H9 (cell line): Measurements from ENCODE around the gene C1orf52. TPM values are rescaled to one million over a fixed set of nuclear protein-coding genes. Genes with fewer than 3 reads are reported as not detected.

Experiments
- DNase-seq: peaks from one replicate; pipeline ENCODE4 v3.0.0-alpha.2; 2017
- H2AFZ ChIP-seq: one replicate; pipeline ENCODE4 v1.6.1; 2013; ENCODE audit warnings: mild to moderate bottlenecking, low read length, control low read depth, moderate library complexity
- H2AK5ac ChIP-seq: 2 replicates; pipeline ENCODE4 v1.6.1; 2013; ENCODE audit warnings: low read length, control low read depth, mixed read lengths; ENCODE audit not compliant: insufficient read length
- H2BK120ac ChIP-seq: one replicate; pipeline ENCODE4 v1.6.1; 2013; ENCODE audit warnings: low read depth, mild to moderate bottlenecking, low read length, control low read depth, inconsistent platforms; ENCODE audit not compliant: poor library complexity, severe bottlenecking
- H2BK12ac ChIP-seq: 2 replicates; pipeline ENCODE4 v1.6.1; 2013; ENCODE audit warnings: low read length, control low read depth, mixed read lengths, low read depth; ENCODE audit not compliant: insufficient read length
- H2BK15ac ChIP-seq: 2 replicates; pipeline ENCODE4 v1.6.1; 2013; ENCODE audit warnings: low read depth, low read length, control low read depth
- H2BK20ac ChIP-seq: one replicate; pipeline ENCODE4 v1.6.1; 2013; ENCODE audit warnings: low read depth, mild to moderate bottlenecking, low read length, control low read depth, inconsistent platforms; ENCODE audit not compliant: poor library complexity, severe bottlenecking
- H2BK5ac ChIP-seq: 2 replicates; pipeline ENCODE4 v1.6.1; 2013; ENCODE audit warnings: low read length, control low read depth, mixed read lengths; ENCODE audit not compliant: insufficient read length
- H3K14ac ChIP-seq: 2 replicates; pipeline ENCODE4 v1.6.1; 2013; ENCODE audit warnings: low read length, control low read depth; ENCODE audit not compliant: insufficient read depth
- H3K18ac ChIP-seq: 2 replicates; pipeline ENCODE4 v1.6.1; 2013; ENCODE audit warnings: low read depth, mild to moderate bottlenecking, mixed read lengths, low read length, control low read depth; ENCODE audit not compliant: insufficient read length
- H3K23ac ChIP-seq: 2 replicates; pipeline ENCODE4 v1.6.1; 2013; ENCODE audit warnings: low read length, control low read depth, mixed read lengths, low read depth; ENCODE audit not compliant: insufficient read length
- H3K23me2 ChIP-seq: 2 replicates; pipeline ENCODE4 v1.6.1; 2013; ENCODE audit warnings: low read depth, mild to moderate bottlenecking, mixed read lengths, low read length, control low read depth; ENCODE audit not compliant: insufficient read length, poor library complexity, severe bottlenecking
- H3K27ac ChIP-seq: 2 replicates; pipeline ENCODE4 v1.5.1; 2013; ENCODE audit warnings: low read length, control low read depth, mixed read lengths, low read depth; ENCODE audit not compliant: insufficient read length
- H3K27me3 ChIP-seq: 2 replicates; pipeline ENCODE4 v1.6.1; 2013; ENCODE audit warnings: low read length, control low read depth, inconsistent platforms; ENCODE audit not compliant: insufficient read depth
- H3K4ac ChIP-seq: 2 replicates; pipeline ENCODE4 v1.6.1; 2013; ENCODE audit warnings: low read depth, mild to moderate bottlenecking, control low read depth, inconsistent platforms, low read length, moderate library complexity
- H3K4me1 ChIP-seq: 2 replicates; pipeline ENCODE4 v1.6.1; 2013; ENCODE audit warnings: low read length, control low read depth, inconsistent platforms; ENCODE audit not compliant: insufficient read depth
- H3K4me2 ChIP-seq: 2 replicates; pipeline ENCODE4 v1.6.1; 2013; ENCODE audit warnings: low read length, control low read depth, mixed read lengths; ENCODE audit not compliant: insufficient read length, insufficient read depth
- H3K56ac ChIP-seq: 2 replicates; pipeline ENCODE4 v1.6.1; 2013; ENCODE audit warnings: low read depth, mild to moderate bottlenecking, mixed read lengths, low read length, control low read depth; ENCODE audit not compliant: insufficient read length
- H3K79me1 ChIP-seq: 2 replicates; pipeline ENCODE4 v1.6.1; 2013; ENCODE audit warnings: low read depth, mild to moderate bottlenecking, moderate library complexity, low read length, control low read depth, inconsistent platforms; ENCODE audit not compliant: insufficient read depth, poor library complexity, severe bottlenecking
- H3K79me2 ChIP-seq: 2 replicates; pipeline ENCODE4 v1.6.1; 2013; ENCODE audit warnings: low read length, control low read depth, inconsistent platforms; ENCODE audit not compliant: insufficient read depth
- H3K9ac ChIP-seq: 2 replicates; pipeline ENCODE4 v1.6.1; 2013; ENCODE audit warnings: low read length, control low read depth, mixed read lengths; ENCODE audit not compliant: insufficient read length; ENCODE audit errors: extremely low read depth
- H3K9me3 ChIP-seq: one replicate; pipeline ENCODE4 v1.6.1; 2013; ENCODE audit warnings: low read depth, low read length, inconsistent platforms; ENCODE audit not compliant: control insufficient read depth
- H3T11ph ChIP-seq: one replicate; pipeline ENCODE4 v1.6.1; 2013; ENCODE audit warnings: mild to moderate bottlenecking, low read length, control low read depth, inconsistent platforms
- H4K20me1 ChIP-seq: one replicate; pipeline ENCODE4 v1.6.1; 2013; ENCODE audit not compliant: control insufficient read depth, insufficient read length, insufficient read depth
- H4K5ac ChIP-seq: 2 replicates; pipeline ENCODE4 v1.6.1; 2013; ENCODE audit warnings: low read depth, mild to moderate bottlenecking, mixed read lengths, low read length, control low read depth; ENCODE audit not compliant: insufficient read length
- H4K8ac ChIP-seq: replicated peaks from 2 replicates; pipeline ENCODE4 v1.6.1; 2013; ENCODE audit warnings: low read length, control low read depth, mixed read lengths, low read depth; ENCODE audit not compliant: insufficient read length
- H4K91ac ChIP-seq: 2 replicates; pipeline ENCODE4 v1.6.1; 2013; ENCODE audit warnings: low read depth, mild to moderate bottlenecking, moderate library complexity, mixed read lengths, low read length, control low read depth; ENCODE audit not compliant: insufficient read length
- H3K27ac Mint-ChIP-seq, 3 experiments: 2 replicates in 2 of 3; 3 replicates in 1 of 3; pipeline ENCODE4 v1.8.0; 2020 to 2021; ENCODE audit warnings: mixed read lengths in 3 of 3, mild to moderate bottlenecking in 1 of 3, moderate library complexity in 1 of 3
- H3K27me3 Mint-ChIP-seq: 2 replicates; pipeline ENCODE4 v1.8.0; 2021; ENCODE audit warnings: low read depth, mild to moderate bottlenecking, moderate library complexity, mixed read lengths
- H3K36me3 Mint-ChIP-seq, 3 experiments: 2 replicates in 2 of 3; 3 replicates in 1 of 3; pipeline ENCODE4 v1.8.0; 2020 to 2021; ENCODE audit warnings: low read depth in 3 of 3, mixed read lengths in 3 of 3; ENCODE audit not compliant: insufficient read depth in 1 of 3
- H3K4me1 Mint-ChIP-seq, 2 experiments: 2 replicates each; pipeline ENCODE4 v1.8.0; 2020; ENCODE audit warnings: mixed read lengths in 2 of 2
- H3K4me3 Mint-ChIP-seq, 2 experiments: 2 replicates in 1 of 2; 3 replicates in 1 of 2; pipeline ENCODE4 v1.8.0; 2020 to 2021; ENCODE audit warnings: mild to moderate bottlenecking in 2 of 2, mixed read lengths in 2 of 2, moderate library complexity in 1 of 2
- H3K9me3 Mint-ChIP-seq, 2 experiments: 2 replicates in 1 of 2; 3 replicates in 1 of 2; pipeline ENCODE4 v1.8.0; 2020; ENCODE audit warnings: mild to moderate bottlenecking in 2 of 2, mixed read lengths in 2 of 2, moderate library complexity in 1 of 2
- CTCF ChIP-seq: fragments of 200-600 bp; sonication (generic); conservative IDR thresholded peaks from 3 replicates; pipeline ENCODE4 v1.8.0; 2021; ENCODE audit warnings: antibody characterized with exemption, mild to moderate bottlenecking
- WGBS: extraction: QIAGEN DNeasy Blood & Tissue Kit; methylation state at CpG from one replicate; pipeline ENCODE4 v1.1.7; 2013; ENCODE audit warnings: missing lambda C conversion rate, low lambda C conversion rate, mixed read lengths; ENCODE audit not compliant: insufficient read length; ENCODE audit errors: extremely low coverage; 5-methylcytosine and 5-hydroxymethylcytosine counted together
- total RNA-seq: library from RNA; stranded (reverse); gene quantifications from 2 replicates; pipeline ENCODE4 v1.2.1, GENCODE V29; 2021

The C1orf52 gene
- total RNA-seq, 1 experiment from 2014 or later: 45.1 TPM

- Histone ChIP-seq H2BK5ac (no peak overlapping the region), H3K27ac (no peak overlapping the region), H3K9ac (no peak overlapping the region), H2BK120ac (no peak overlapping the region), H3K9me3 (no peaks in the 10 kb centered on the region), H3K18ac (no peak overlapping the region), H4K8ac (no peak overlapping the region), H4K91ac (no peak overlapping the region), H3T11ph (no peak overlapping the region), H3K56ac (no peak overlapping the region), H3K4me1 (no peaks in the 10 kb centered on the region), H2BK12ac (no peak overlapping the region), H3K4ac (no peak overlapping the region), H3K23ac (no peak overlapping the region), H3K14ac (no peak overlapping the region), H2BK15ac (no peak overlapping the region), H2BK20ac (no peak overlapping the region), H2AFZ (no peak overlapping the region), H3K4me2 (no peak overlapping the region), H3K27me3 (no peaks in the 10 kb centered on the region), H4K20me1 (no peaks in the 10 kb centered on the region), H3K23me2 (no peaks in the 10 kb centered on the region), H3K79me1 (no peaks in the 10 kb centered on the region), H3K79me2 (no peaks in the 10 kb centered on the region), H2AK5ac (no peak overlapping the region), H4K5ac (no peak overlapping the region)
- peak; percentile 71 for TF ChIP-seq CTCF
- H3K27me3 Mint-ChIP-seq: no peaks in the 10 kb centered on the region
- peaks cover 23 to 28% of the 10 kb centered on the region in 2 experiments for H3K4me1 Mint-ChIP-seq
- DNase-seq: peak; percentile 68
- H3K27ac Mint-ChIP-seq: peak overlapping the region in 1 of 3 experiments; percentile 78; a peak in 2 of 7 replicates
- peak overlapping the region in 1 of 2 experiments; percentile 15; a peak in 1 of 5 replicates for H3K4me3 Mint-ChIP-seq
- no CpG with 5 or more reads among the region's 1 CpG for WGBS
- no peaks in the 10 kb centered on the region for H3K9me3 Mint-ChIP-seq
- no peaks in the 10 kb centered on the region for H3K36me3 Mint-ChIP-seq
Observed at GRCh38 chr1:85282424-85282823, 23.0 kb upstream of the C1orf52 start.
